Heart right ventricle (tissue), 16 donors: ENCODE measurements around the gene MAST1. TPM values are rescaled to one million over a fixed set of nuclear protein-coding genes. Genes with fewer than 3 reads are reported as not detected.
A peak's percentile ranks its signal among the peaks of the same experiment; 100 is the strongest.

Source experiments
- ATAC-seq, 8 donors: fragments of 200-7000 bp; cut with Tn5 transposase; one replicate each; pipeline ENCODE4 v1.9.1; 2020; ENCODE audit warnings: mild to moderate bottlenecking in 8 of 8, moderate library complexity in 8 of 8, moderate number of reproducible peaks in 1 of 8
- DNase-seq, 2 donors: peaks; one replicate each; pipeline ENCODE4 v3.0.0-alpha.2; 2020
- H3K27ac ChIP-seq, 10 donors: fragments of 200-600 bp; sonication (generic) in 2 of 10; one replicate each; pipeline versions ENCODE4 v1.5.0 to v1.8.0; 2020 to 2022; ENCODE audit warnings: mild to moderate bottlenecking in 3 of 10
- H3K27me3 ChIP-seq, 7 donors: fragments of 200-600 bp; one replicate each; pipeline ENCODE4 v1.8.0; 2021 to 2022; ENCODE audit warnings: mild to moderate bottlenecking in 2 of 7
- H3K36me3 ChIP-seq, 9 donors: fragments of 200-600 bp; sonication (generic) in 1 of 9; one replicate each; pipeline versions ENCODE4 v1.5.0 to v1.8.0; 2020 to 2022; ENCODE audit warnings: mild to moderate bottlenecking in 2 of 9
- H3K4me1 ChIP-seq, 9 donors: fragments of 200-600 bp; sonication (generic) in 1 of 9; one replicate each; pipeline versions ENCODE4 v1.5.0 to v1.8.0; 2020 to 2022; ENCODE audit warnings: mild to moderate bottlenecking in 4 of 9
- H3K4me3 ChIP-seq, 10 donors: fragments of 200-600 bp; sonication (generic) in 2 of 10; one replicate each; pipeline versions ENCODE4 v1.5.0 to v1.8.0; 2020 to 2022; ENCODE audit warnings: mild to moderate bottlenecking in 7 of 10, moderate library complexity in 2 of 10
- H3K9me3 ChIP-seq, 11 donors: fragments of 200-600 bp in 10 of 11; sonication (generic) in 2 of 11; one replicate each; pipeline versions ENCODE4 v1.5.0 to v1.8.0; 2013 to 2022; ENCODE audit warnings: mild to moderate bottlenecking in 2 of 11, control low read depth in 1 of 11, moderate library complexity in 1 of 11
- CTCF ChIP-seq, 9 donors: fragments of 200-600 bp; sonication (generic) in 2 of 9; IDR thresholded peaks; one replicate each; pipeline versions ENCODE4 v1.5.0 to v1.8.0; 2021 to 2022; ENCODE audit warnings: antibody characterized with exemption in 9 of 9, mild to moderate bottlenecking in 5 of 9, moderate library complexity in 1 of 9
- whole genome bisulfite sequencing, 2 donors: extraction: QIAGEN DNeasy Blood & Tissue Kit; methylation state at CpG; one replicate each; pipeline ENCODE4 v1.1.7; 2013; ENCODE audit warnings: inconsistent platforms in 1 of 2; 5-methylcytosine and 5-hydroxymethylcytosine counted together
- intact Hi-C, 10 donors: fragments of 100-400 bp; cut with DNase I; formaldehyde crosslinking; loops; one replicate each; pipeline versions ENCODE4 v1.11.1 to v1.14.2; 2022
- polyA plus RNA-seq, 2 donors: library from polyadenylated mRNA; stranded (reverse); fragments of 200-250 nt; gene quantifications; one replicate each; pipeline ENCODE4 v1.2.3, GENCODE V29; 2013
- total RNA-seq, 10 donors: library from RNA; stranded (reverse); fragmentation: NEBNext Ultra II Directional in 3 of 10; extraction: Animal tissue kit (Norgen Biotek cat#: 25700) in 3 of 10; gene quantifications; one replicate each; pipeline versions ENCODE4 v1.2.1 to v1.2.4, GENCODE V29; 2021 to 2023
- donor health status: Arrhythmogenic right ventricular cardiomyopathy.
- donor health status: ischemic (EF 13 %, LVEDD 7.1; RV severe dilation, severe dysfunction).
- donor health status: healthy with polysubstance abuse.
- donor health status: DM: no; HTN: yes; CAD: no.
- donor health status: DM: no; HTN: no; CAD: no.
- donor health status: ischemic (EF 25% LVEDD 6.9; RV normal size, moderate dysfunction).
- donor health status: ischemic (EF 25% LVEDD 5.7; RV mildly dilated, moderate dysfunction).
- donor health status: healthy.
- donor health status: DM: yes; HTN: yes; CAD: no.
- donor health status: Ischemic cardiomyopathy.
- donor health status: ischemic (EF 35%, LVEDD 5.7; RV mildly dilated, moderate dysfunction).
- donor health status: nonischemic (EF 11% LVEDD 7.7; RV severe dilation, severe dysfunction).
- donor health status: DM: yes; HTN: yes; CAD: no.
- donor health status: PGD.
- donor health status: ischemic (EF 29% LVEDD 5.4; RV normal size, mild dysfunction).
- donor health status: nonischemic (EF 23%, LVEDD 6.1; RV moderate dilation, normal function).

MAST1 gene
- total and polyA plus RNA-seq, 12 donors: 0.07 to 0.88 (median 0.31) TPM; not detected in 2

DNA sequence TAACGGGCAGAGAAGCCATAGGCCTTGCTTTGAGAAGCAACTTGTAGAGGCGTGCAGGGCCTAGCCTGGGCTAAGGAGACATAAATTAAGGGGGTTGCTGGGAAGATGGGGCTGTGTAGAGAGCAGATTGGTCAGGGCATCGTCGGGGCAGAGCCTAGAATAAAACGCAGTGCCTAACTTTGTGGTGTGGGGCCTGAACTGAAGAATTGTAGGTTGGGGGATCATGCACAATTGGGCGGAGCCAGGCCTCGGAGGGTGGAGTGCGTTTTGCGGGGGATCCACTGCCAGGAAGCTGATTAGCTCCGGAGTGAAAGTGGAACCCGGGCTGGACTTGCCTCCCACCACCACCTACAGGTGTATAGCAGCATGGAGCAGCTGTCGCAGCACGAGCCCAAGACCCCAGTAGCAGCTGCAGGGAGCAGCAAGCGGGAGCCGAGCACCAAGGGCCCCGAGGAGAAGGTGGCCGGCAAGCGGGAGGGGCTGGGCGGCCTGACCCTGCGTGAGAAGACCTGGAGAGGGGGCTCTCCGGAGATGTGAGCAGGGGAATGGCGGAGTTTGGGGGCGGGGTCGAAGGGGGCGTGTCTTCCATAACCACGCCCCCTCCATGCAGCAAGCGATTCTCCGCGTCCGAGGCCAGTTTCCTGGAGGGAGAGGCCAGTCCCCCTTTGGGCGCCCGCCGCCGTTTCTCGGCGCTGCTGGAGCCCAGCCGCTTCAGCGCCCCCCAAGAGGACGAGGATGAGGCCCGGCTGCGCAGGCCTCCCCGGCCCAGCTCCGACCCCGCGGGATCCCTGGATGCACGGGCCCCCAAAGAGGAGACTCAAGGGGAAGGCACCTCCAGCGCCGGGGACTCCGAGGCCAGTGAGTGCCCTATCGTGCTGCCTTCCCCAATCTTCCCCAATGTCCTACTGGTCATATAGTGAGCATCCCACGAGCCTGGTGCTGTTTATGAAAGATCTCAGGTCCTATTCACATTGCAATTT is 29.1 kb downstream of the MAST1 start:
- DNase-seq: peak in 1 of 2 donors; percentile 55
- 11 to 12% methylated on average over 51 of the region's 51 CpGs for WGBS, 2 donors
- no peak for TF ChIP-seq CTCF (IDR thresholded peaks at IDR 0.05)
- Histone ChIP-seq H3K9me3 (no peaks in the 10 kb centered on the region), H3K27me3 (peaks cover 0 to 26% (median 17%) of the 10 kb centered on the region in 7 donors), H3K36me3 (no peaks in the 10 kb centered on the region), H3K27ac (no peak overlapping the region), H3K4me1 (peaks cover 0 to 10% (median 7%) of the 10 kb centered on the region in 9 donors), H3K4me3 (peak overlapping the region in 8 of 10 donors; percentile 22 to 44 (median 42))
- peak; percentile 45 to 67 (median 52) for ATAC-seq
- intact Hi-C loops: no loop called here

GRCh38 chr19:12868540-12869112 is 30.3 kb downstream of the MAST1 start:
- no peak overlapping the region for H3K27ac ChIP-seq
- H3K4me3 ChIP-seq: no peak overlapping the region
- no peak for DNase-seq
- peaks cover 0 to 4% (median 0%) of the 10 kb centered on the region in 11 donors for H3K9me3 ChIP-seq
- no peaks in the 10 kb centered on the region for H3K36me3 ChIP-seq
- ATAC-seq: no peak
- no peak for TF ChIP-seq CTCF (IDR thresholded peaks at IDR 0.05)
- peaks cover 0 to 16% (median 9%) of the 10 kb centered on the region in 9 donors for H3K4me1 ChIP-seq
- intact Hi-C loops: no loop called here
- 94 to 95% methylated on average over 10 of the region's 10 CpGs for WGBS, 2 donors
- peaks cover 0 to 24% (median 17%) of the 10 kb centered on the region in 7 donors for H3K27me3 ChIP-seq

DNA sequence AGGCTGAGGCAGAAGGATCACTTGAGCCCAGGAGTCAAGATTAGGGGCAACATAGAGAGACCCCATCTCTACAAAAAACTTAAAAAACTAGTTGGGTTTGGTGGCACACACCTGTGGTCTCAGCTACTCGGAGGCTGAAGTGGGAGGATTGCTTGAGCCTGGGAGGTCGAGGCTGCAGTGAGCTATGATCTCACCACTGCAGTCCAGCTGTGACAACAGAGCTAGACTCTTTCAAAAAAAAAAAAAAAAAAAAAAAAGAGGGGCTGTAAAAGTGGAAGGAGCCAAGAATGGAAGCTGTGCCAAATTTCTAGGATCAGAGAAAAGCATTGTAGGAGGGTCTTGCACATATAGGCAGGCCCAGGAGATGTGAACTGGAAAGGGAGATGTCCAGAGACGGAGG is 33.4 kb downstream of the MAST1 start:
- peaks cover 0 to 18% (median 12%) of the 10 kb centered on the region in 9 donors for H3K4me1 ChIP-seq
- WGBS, 2 donors: 65 to 83% methylated on average over 3 of the region's 3 CpGs
- no peak for DNase-seq
- peaks cover 0 to 4% (median 0%) of the 10 kb centered on the region in 11 donors for H3K9me3 ChIP-seq
- H3K36me3 ChIP-seq: peaks cover 0 to 22% (median 4%) of the 10 kb centered on the region in 9 donors
- TF ChIP-seq CTCF (IDR thresholded peaks at IDR 0.05): no peak
- no peak for ATAC-seq
- no peak overlapping the region for H3K4me3 ChIP-seq
- H3K27me3 ChIP-seq: peaks cover 0 to 21% (median 17%) of the 10 kb centered on the region in 7 donors
- intact Hi-C loops: no loop called here
- no peak overlapping the region for H3K27ac ChIP-seq

- DNase-seq: no peak
- ATAC-seq: no peak
- Histone ChIP-seq H3K36me3 (peaks cover 0 to 28% (median 7%) of the 10 kb centered on the region in 9 donors), H3K27me3 (peaks cover 0 to 17% (median 15%) of the 10 kb centered on the region in 7 donors), H3K4me3 (no peak overlapping the region), H3K9me3 (peaks cover 0 to 4% (median 0%) of the 10 kb centered on the region in 11 donors), H3K4me1 (peaks cover 0 to 16% (median 11%) of the 10 kb centered on the region in 9 donors), H3K27ac (no peak overlapping the region)
- TF ChIP-seq CTCF (IDR thresholded peaks at IDR 0.05): no peak
- 83 to 84% methylated on average over 5 of the region's 5 CpGs for WGBS, 2 donors
- intact Hi-C loops: no loop called here
These were observed 33.9 kb downstream of the MAST1 start for GRCh38 chr19:12872255-12872654.
